Stimulated activated CD4-positive, alpha-beta T cell treated with anti-CD3 and anti-CD28 coated beads, Interleukin-15, amount 100 ng/mL, for 24 hours (primary cell): ENCODE measurements around the gene PGC.

Experiments used
- DNase-seq: peaks from one replicate; pipeline ENCODE4 v3.0.0-alpha.2; 2020

PGC gene

GRCh38 chr6:41747256-41748101 lies at the start of gene PGC:
TSS of gene PGC (minus strand) at chr6:41747397. CDS start at chr6:41747334, 63 bp downstream.
- DNase-seq, result no peak

- no peak for DNase-seq
Measured at GRCh38 chr6:41796474-41796873, 49.3 kb upstream of the PGC start.

GRCh38 chr6:41791984-41792383 lies 44.8 kb upstream of the PGC start:
- no peak for DNase-seq

- no peak for DNase-seq
Measured at GRCh38 chr6:41791305-41791704, 44.1 kb upstream of the PGC start.

GRCh38 chr6:41790045-41790444 lies 42.8 kb upstream of the PGC start:
- DNase-seq, result no peak

GRCh38 chr6:41789390-41789724 lies 42.2 kb upstream of the PGC start:
- DNase-seq, result no peak

- DNase-seq, result peak; percentile 97
Measured at GRCh38 chr6:41787219-41787917, 40.2 kb upstream of the PGC start, which contains the start of gene TOMM6. TSS of gene TOMM6 (plus strand) at chr6:41787694. CDS start at chr6:41787698, 4 bp downstream.

GRCh38 chr6:41786451-41787218 lies 39.4 kb upstream of the PGC start:
- peak; percentile 92 for DNase-seq

GRCh38 chr6:41785689-41786450 lies 38.7 kb upstream of the PGC start:
- DNase-seq, result peak; percentile 30

GRCh38 chr6:41785254-41785653 lies 38.1 kb upstream of the PGC start:
- DNase-seq, result no peak

- DNase-seq, result no peak
Measured at GRCh38 chr6:41784581-41785171, 37.5 kb upstream of the PGC start.

- DNase-seq, result no peak
Measured at GRCh38 chr6:41783106-41783780, 36.0 kb upstream of the PGC start.

GRCh38 chr6:41781366-41781730 lies 34.2 kb upstream of the PGC start:
- DNase-seq, result no peak

GRCh38 chr6:41780551-41781365 lies 33.6 kb upstream of the PGC start, which contains the start of gene PRICKLE4:
TSS of gene PRICKLE4 (plus strand) at chr6:41780782. CDS start at chr6:41783474, 2,692 bp downstream.
- DNase-seq, result peak; percentile 16

GRCh38 chr6:41779788-41780550 lies 32.8 kb upstream of the PGC start, which contains the start of gene FRS3:
TSS of gene FRS3 (minus strand) at chr6:41779900. CDS start at chr6:41776987, 2,913 bp downstream.
- DNase-seq, result peak; percentile 100

- no peak for DNase-seq
Measured at GRCh38 chr6:41779336-41779735, 32.1 kb upstream of the PGC start.

GRCh38 chr6:41778895-41779294 lies 31.7 kb upstream of the PGC start:
- no peak for DNase-seq

- no peak for DNase-seq
Measured at GRCh38 chr6:41777551-41778285, 30.5 kb upstream of the PGC start.

- no peak for DNase-seq
Measured at GRCh38 chr6:41775293-41775882, 28.2 kb upstream of the PGC start.
